22Rv1 (cell line): ENCODE results near the gene FRY.

Experiments used
- CTCF ChIP-seq: fragments of 450-650 bp; IDR thresholded peaks from 2 replicates; pipeline ENCODE4 v1.5.1; 2017; ENCODE audit warnings: mild to moderate bottlenecking
- ZFX ChIP-seq: fragments of 450-650 bp; IDR thresholded peaks from 2 replicates; pipeline ENCODE4 v1.6.1; 2017; ENCODE audit warnings: antibody characterized with exemption, borderline replicate concordance

DNA sequence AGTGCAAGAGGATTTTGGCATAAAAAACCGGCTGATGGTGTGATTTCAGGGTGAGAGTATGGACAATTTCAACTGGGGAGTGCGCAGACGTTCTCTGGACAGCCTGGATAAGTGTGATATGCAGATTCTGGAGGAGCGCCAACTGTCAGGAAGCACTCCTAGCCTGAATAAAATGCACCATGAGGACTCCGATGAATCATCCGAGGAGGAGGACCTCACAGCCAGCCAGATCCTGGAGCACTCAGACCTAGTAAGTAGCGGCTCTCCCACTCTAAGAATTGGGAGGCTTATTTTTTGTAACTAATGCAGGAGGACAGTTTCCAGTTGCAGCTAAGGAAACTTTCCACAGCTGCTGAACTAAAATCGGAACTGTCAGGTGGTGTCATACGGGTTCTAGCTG lies 230.0 kb downstream of the FRY start:
- TF ChIP-seq CTCF: no peak
- no peak for TF ChIP-seq ZFX
